Suprapubic skin (tissue), 3 donors: ENCODE data around the gene ZNF708.
"Not testable (repeated sequence)": the region's sequence is repeated elsewhere in the genome, so short reads cannot be mapped to it uniquely, and the experiment has no call there.

Experiments used
- CTCF ChIP-seq, 2 donors: fragments of 200-600 bp in 1 of 2; fragments of 450-650 bp in 1 of 2; sonication (generic) in 1 of 2; IDR thresholded peaks; one replicate each; pipeline ENCODE4 v1.5.1; 2016 to 2019; ENCODE audit warnings: antibody characterized with exemption in 2 of 2, mild to moderate bottlenecking in 1 of 2, moderate library complexity in 1 of 2
- EP300 ChIP-seq: sonication (generic); formaldehyde crosslinking; IDR thresholded peaks from one replicate; pipeline ENCODE4 v1.6.1; 2017; ENCODE audit warnings: antibody characterized with exemption
- POLR2A ChIP-seq, 2 donors: fragments of 450-650 bp; IDR thresholded peaks; one replicate each; pipeline ENCODE4 v1.6.1; 2017; ENCODE audit warnings: antibody characterized with exemption in 2 of 2, mild to moderate bottlenecking in 2 of 2, moderate library complexity in 2 of 2

- TF ChIP-seq CTCF (IDR thresholded peaks at IDR 0.05); EP300; POLR2A (IDR thresholded peaks at IDR 0.05): not testable (repeated sequence)
Measured at GRCh38 chr19:21312807-21313206, 16.4 kb downstream of the ZNF708 start.
